ENCODE results near the gene PLPPR1.
"Not testable (repeated sequence)": the region's sequence is repeated elsewhere in the genome, so short reads cannot be mapped to it uniquely, and the experiment has no call there.

Gene PLPPR1

GRCh38 chr9:101219030-101219429 lies 190.5 kb downstream of the PLPPR1 start:
- no peak for DNase-seq (ENCODE audit: low spot score)

- DNase-seq (ENCODE audit: low spot score), result no peak
Observed at GRCh38 chr9:101220341-101220740, 191.8 kb downstream of the PLPPR1 start.

GRCh38 chr9:101225271-101225670 lies 196.7 kb downstream of the PLPPR1 start:
- DNase-seq (ENCODE audit: low spot score), result no peak

- DNase-seq (ENCODE audit: low spot score), result no peak
Observed at GRCh38 chr9:101226161-101226560, 197.6 kb downstream of the PLPPR1 start.

GRCh38 chr9:101226803-101227202 lies 198.3 kb downstream of the PLPPR1 start:
- no peak for DNase-seq (ENCODE audit: low spot score)

- no peak for DNase-seq (ENCODE audit: low spot score)
Observed at GRCh38 chr9:101229606-101230005, 201.1 kb downstream of the PLPPR1 start.

GRCh38 chr9:101232405-101232977 lies 204.0 kb downstream of the PLPPR1 start:
- no peak for DNase-seq (ENCODE audit: low spot score)

- peak; percentile 33 for DNase-seq (ENCODE audit: low spot score)
Observed at GRCh38 chr9:101235105-101235866, 206.8 kb downstream of the PLPPR1 start.

- no peak for DNase-seq (ENCODE audit: low spot score)
Observed at GRCh38 chr9:101242651-101243050, 214.1 kb downstream of the PLPPR1 start.

- DNase-seq (ENCODE audit: low spot score), result no peak
Observed at GRCh38 chr9:101246691-101247090, 218.2 kb downstream of the PLPPR1 start.

- no peak for DNase-seq (ENCODE audit: low spot score)
Observed at GRCh38 chr9:101247297-101247696, 218.8 kb downstream of the PLPPR1 start.

- DNase-seq (ENCODE audit: low spot score), result no peak
Observed at GRCh38 chr9:101254733-101255433, 226.4 kb downstream of the PLPPR1 start.

- DNase-seq (ENCODE audit: low spot score), result no peak
Observed at GRCh38 chr9:101264727-101265126, 236.2 kb downstream of the PLPPR1 start.

- peak; percentile 42 for DNase-seq (ENCODE audit: low spot score)
Observed at GRCh38 chr9:101265261-101265660, 236.7 kb downstream of the PLPPR1 start.

- DNase-seq (ENCODE audit: low spot score), result no peak
Observed at GRCh38 chr9:101268426-101268825, 239.9 kb downstream of the PLPPR1 start.

GRCh38 chr9:101269591-101270283 lies 241.2 kb downstream of the PLPPR1 start:
- no peak for DNase-seq (ENCODE audit: low spot score)

GRCh38 chr9:101270302-101270701 lies 241.8 kb downstream of the PLPPR1 start:
- no peak for DNase-seq (ENCODE audit: low spot score)

GRCh38 chr9:101271102-101271501 lies 242.6 kb downstream of the PLPPR1 start:
- no peak for DNase-seq (ENCODE audit: low spot score)

GRCh38 chr9:101274971-101275768 lies 246.6 kb downstream of the PLPPR1 start:
- DNase-seq (ENCODE audit: low spot score), result no peak

GRCh38 chr9:101275769-101276250 lies 247.3 kb downstream of the PLPPR1 start:
- no peak for DNase-seq (ENCODE audit: low spot score)

GRCh38 chr9:101291043-101291442 lies 262.5 kb downstream of the PLPPR1 start:
- DNase-seq (ENCODE audit: low spot score), result not testable (repeated sequence)

GRCh38 chr9:101299901-101300300 lies 271.4 kb downstream of the PLPPR1 start:
- DNase-seq (ENCODE audit: low spot score), result no peak

All from cerebellar cortex (tissue), 1 donor.